PC-3 (cell line): ENCODE results near the gene MATCAP1. TPM values are rescaled to one million over a fixed set of nuclear protein-coding genes. Genes with fewer than 3 reads are reported as not detected.

ENCODE experiments used
- ATAC-seq: fragments of 200-7000 bp; cut with Tn5 transposase; 2 replicates; pipeline ENCODE4 v1.9.1; 2020; ENCODE audit warnings: mild to moderate bottlenecking, moderate library complexity
- BruUV-seq: library from RNA; stranded (reverse); fragments of 400-500 nt; replicated peaks from 2 replicates; lab custom pipeline; 2021; lab: Mats Ljungman, UMichigan
- CTCF ChIA-PET: fragments of 300-600 bp; sonication (Branson Sonifier 250); formaldehyde crosslinking; loops from one replicate; lab custom pipeline; 2022; ENCODE audit warnings: antibody characterized with exemption; lab: Charles Lee
- POLR2A ChIA-PET: fragments of 300-600 bp; sonication (Branson Sonifier 250); formaldehyde crosslinking; loops from one replicate; lab custom pipeline; 2022; ENCODE audit warnings: antibody characterized with exemption; ENCODE audit not compliant: unreplicated experiment; lab: Charles Lee
- DNase-seq: peaks from one replicate; pipeline ENCODE4 v3.0.0-alpha.2; 2015
- H2AFZ ChIP-seq: fragments of 300-600 bp; sonication (generic); 2 replicates; pipeline ENCODE4 v1.6.0; 2016; ENCODE audit warnings: antibody characterized with exemption, low read length
- H3F3A ChIP-seq: fragments of 300-600 bp; sonication (generic); one replicate; pipeline ENCODE4 v1.6.0; 2017; ENCODE audit warnings: antibody characterized with exemption, low read length, control low read depth, mild to moderate bottlenecking; ENCODE audit not compliant: unreplicated experiment
- H3K27ac ChIP-seq: fragments of 300-600 bp; sonication (generic); 2 replicates; pipeline ENCODE4 v1.5.1; 2016; ENCODE audit warnings: mild to moderate bottlenecking, low read length
- H3K27me3 ChIP-seq: fragments of 300-600 bp; sonication (generic); 2 replicates; pipeline ENCODE4 v1.6.1; 2016; ENCODE audit warnings: low read length, mixed read lengths
- H3K36me3 ChIP-seq: fragments of 300-600 bp; sonication (generic); 2 replicates; pipeline ENCODE4 v1.6.1; 2016; ENCODE audit warnings: low read depth, mixed run types, low read length, mixed read lengths
- H3K4me1 ChIP-seq: fragments of 300-600 bp; sonication (generic); 2 replicates; pipeline ENCODE4 v1.5.1; 2016; ENCODE audit warnings: low read length; ENCODE audit not compliant: insufficient read depth
- H3K4me2 ChIP-seq: fragments of 300-600 bp; sonication (generic); 2 replicates; pipeline ENCODE4 v1.6.0; 2016; ENCODE audit warnings: low read length
- H3K4me3 ChIP-seq: fragments of 300-600 bp; sonication (generic); 2 replicates; pipeline ENCODE4 v1.5.1; 2016; ENCODE audit warnings: mild to moderate bottlenecking, low read length, mixed read lengths
- H3K79me2 ChIP-seq: fragments of 300-600 bp; sonication (generic); 2 replicates; pipeline ENCODE4 v1.6.1; 2017; ENCODE audit warnings: low read length, mixed read lengths
- H3K9ac ChIP-seq: fragments of 300-600 bp; sonication (generic); 2 replicates; pipeline ENCODE4 v1.6.0; 2016; ENCODE audit warnings: mild to moderate bottlenecking, low read length
- H3K9me2 ChIP-seq: fragments of 300-600 bp; sonication (generic); replicated peaks from 2 replicates; pipeline ENCODE4 v1.6.1; 2016; ENCODE audit warnings: mixed run types, low read length, mixed read lengths
- H3K9me3 ChIP-seq: fragments of 300-600 bp; sonication (generic); 2 replicates; pipeline ENCODE4 v1.6.1; 2016; ENCODE audit warnings: low read length, mixed read lengths
- H4K20me1 ChIP-seq: fragments of 300-600 bp; sonication (generic); 2 replicates; pipeline ENCODE4 v1.6.1; 2016; ENCODE audit warnings: low read length, mixed read lengths
- CTCF ChIP-seq: fragments of 300-600 bp; sonication (generic); conservative IDR thresholded peaks from 2 replicates; pipeline ENCODE4 v1.5.1; 2017; ENCODE audit warnings: antibody characterized with exemption, low read depth, mild to moderate bottlenecking, low read length
- EZH2 ChIP-seq: fragments of 300-600 bp; sonication (generic); IDR thresholded peaks from one replicate; pipeline ENCODE4 v1.6.1; 2017; ENCODE audit warnings: antibody characterized with exemption, mild to moderate bottlenecking, low read length; ENCODE audit not compliant: unreplicated experiment
- EZH2phosphoT487 ChIP-seq: fragments of 300-600 bp; sonication (generic); IDR thresholded peaks from 2 replicates; pipeline ENCODE4 v1.6.1; 2018; ENCODE audit warnings: mild to moderate bottlenecking, antibody characterized with exemption, low read length, borderline replicate concordance
- intact Hi-C: fragments of 100-400 bp; cut with micrococcal nuclease; formaldehyde crosslinking; loops from 2 replicates; pipeline ENCODE4 v1.9.0; 2023
- total RNA-seq: library from RNA; depleted of rRNA; stranded (reverse); fragments of >200 nt; gene quantifications from 2 replicates; pipeline ENCODE4 v1.2.3, GENCODE V29; 2014

The MATCAP1 gene
- total RNA-seq, 1 experiment from 2014 or later, result 29.6 TPM

DNA sequence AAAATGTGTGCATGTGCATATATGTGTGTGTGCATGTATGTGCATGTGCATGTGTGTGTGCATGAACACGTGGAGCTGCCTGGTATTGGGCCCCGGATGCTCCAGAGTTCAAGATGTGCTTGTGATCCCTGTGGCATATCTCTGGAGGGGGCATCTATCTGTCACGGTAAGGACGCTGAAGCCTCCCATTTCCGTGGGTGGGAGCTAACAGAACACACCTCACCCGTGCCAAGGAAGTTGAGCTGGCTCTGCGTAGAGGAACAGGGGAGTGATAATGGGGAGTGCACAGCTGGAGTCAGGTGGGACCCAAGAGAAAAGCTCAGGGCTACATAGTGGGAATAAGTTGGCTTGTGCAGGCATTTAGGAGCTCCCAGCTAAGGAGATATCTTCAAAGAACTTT, 27.9 kb upstream of the MATCAP1 start:
- no peaks in the 10 kb centered on the region for H3K9me2 ChIP-seq
- ATAC-seq (no peak), DNase-seq (no peak)
- no peak overlapping the region for H3K9ac ChIP-seq
- no peak overlapping the region for H3K27ac ChIP-seq
- H3K4me2 ChIP-seq, result no peak overlapping the region
- H3F3A ChIP-seq, result peaks cover 3% of the 10 kb centered on the region
- H3K27me3 ChIP-seq, result no peaks in the 10 kb centered on the region
- ChIA-PET CTCF (interaction anchor here (0.8 kb wide), 1 partner anchor 36 kb away, joined by 3 read pairs; the partner anchor contains the start of gene FHOD1), POLR2A (no interaction called here)
- no peaks in the 10 kb centered on the region for H3K36me3 ChIP-seq
- no peaks in the 10 kb centered on the region for H4K20me1 ChIP-seq
- no peak overlapping the region for H3K4me3 ChIP-seq
- no peaks in the 10 kb centered on the region for H3K79me2 ChIP-seq
- intact Hi-C loops, result no loop called here
- TF ChIP-seq EZH2phosphoT487 (no peak), EZH2 (no peak), CTCF (no peak)
- H3K4me1 ChIP-seq, result peaks cover 30% of the 10 kb centered on the region
- BruUV-seq, result no TSS peak
- no peaks in the 10 kb centered on the region for H3K9me3 ChIP-seq
- H2AFZ ChIP-seq, result no peak overlapping the region

- Histone ChIP-seq H3K27me3 (no peaks in the 10 kb centered on the region), H3F3A (peaks cover 3% of the 10 kb centered on the region), H3K36me3 (no peaks in the 10 kb centered on the region), H2AFZ (no peak overlapping the region), H3K9me2 (no peaks in the 10 kb centered on the region), H3K4me1 (peaks cover 38% of the 10 kb centered on the region), H4K20me1 (no peaks in the 10 kb centered on the region), H3K9ac (no peak overlapping the region), H3K79me2 (no peaks in the 10 kb centered on the region), H3K4me2 (no peak overlapping the region), H3K27ac (no peak overlapping the region), H3K9me3 (no peaks in the 10 kb centered on the region), H3K4me3 (no peak overlapping the region)
- BruUV-seq, result no TSS peak
- intact Hi-C loops, result no loop called here
- no peak for DNase-seq
- CTCF ChIA-PET, result no interaction called here
- POLR2A ChIA-PET, result no interaction called here
- TF ChIP-seq EZH2 (no peak), EZH2phosphoT487 (no peak), CTCF (no peak)
- ATAC-seq, result no peak
These were observed 26.5 kb upstream of the MATCAP1 start for GRCh38 chr16:67210069-67210937.

GRCh38 chr16:67209565-67209964, 25.8 kb upstream of the MATCAP1 start:
- TF ChIP-seq CTCF (no peak), EZH2phosphoT487 (no peak), EZH2 (no peak)
- H2AFZ ChIP-seq, result no peak overlapping the region
- ATAC-seq (no peak), DNase-seq (no peak)
- H3K36me3 ChIP-seq, result no peaks in the 10 kb centered on the region
- H3F3A ChIP-seq, result peaks cover 3% of the 10 kb centered on the region
- H3K4me2 ChIP-seq, result no peak overlapping the region
- H3K79me2 ChIP-seq, result no peaks in the 10 kb centered on the region
- POLR2A ChIA-PET, result no interaction called here
- H3K9me2 ChIP-seq, result no peaks in the 10 kb centered on the region
- intact Hi-C loops, result no loop called here
- H4K20me1 ChIP-seq, result no peaks in the 10 kb centered on the region
- no TSS peak for BruUV-seq
- no peak overlapping the region for H3K4me3 ChIP-seq
- H3K27me3 ChIP-seq, result no peaks in the 10 kb centered on the region
- H3K9me3 ChIP-seq, result no peaks in the 10 kb centered on the region
- no peak overlapping the region for H3K27ac ChIP-seq
- no peak overlapping the region for H3K9ac ChIP-seq
- peaks cover 38% of the 10 kb centered on the region for H3K4me1 ChIP-seq
- CTCF ChIA-PET, result no interaction called here
